K562 (cell line): ENCODE measurements around the gene TTC23L. TPM values are rescaled to one million over a fixed set of nuclear protein-coding genes. Genes with fewer than 3 reads are reported as not detected.

Experiments used
- BHLHE40 ChIP-seq: IDR thresholded peaks from 2 replicates; pipeline ENCODE4 v1.6.1; 2011; ENCODE audit warnings: low read length, improper control_type of control experiment
- CTCF ChIP-seq, 3 experiments: IDR thresholded peaks in 2 of 3; conservative IDR thresholded peaks in 1 of 3; 2 replicates each; pipeline ENCODE4 v1.5.1; 2011 to 2012; ENCODE audit warnings: low read length in 3 of 3, mild to moderate bottlenecking in 3 of 3, control low read depth in 2 of 3, improper control_type of control experiment in 1 of 3, inconsistent platforms in 1 of 3, low read depth in 1 of 3, mixed read lengths in 1 of 3, moderate library complexity in 1 of 3; ENCODE audit not compliant: insufficient read depth in 2 of 3
- ELF4 ChIP-seq: fragments of 450-650 bp; formaldehyde crosslinking; IDR thresholded peaks from 2 replicates; pipeline ENCODE4 v1.4.0; 2022; ENCODE audit warnings: missing genetic modification characterization
- ETS2 ChIP-seq: IDR thresholded peaks from 2 replicates; pipeline ENCODE4 v1.6.1; 2016; ENCODE audit warnings: borderline replicate concordance, missing genetic modification characterization, mild to moderate bottlenecking, moderate library complexity, missing compliant biosample characterization; ENCODE audit not compliant: poor library complexity, severe bottlenecking
- ETV5 ChIP-seq: sonication (generic); formaldehyde crosslinking; IDR thresholded peaks from 2 replicates; pipeline ENCODE4 v1.4.0; 2020; ENCODE audit warnings: low read depth, mild to moderate bottlenecking, missing genetic modification reagents
- FOS ChIP-seq: IDR thresholded peaks from 3 replicates; pipeline ENCODE4 v1.6.1; 2011; ENCODE audit not compliant: insufficient read length; ENCODE audit errors: extremely low read depth
- FOXJ3 ChIP-seq: sonication (generic); formaldehyde crosslinking; IDR thresholded peaks from 2 replicates; pipeline ENCODE4 v1.4.0; 2020; ENCODE audit warnings: mild to moderate bottlenecking, missing genetic modification reagents
- FOXK1 ChIP-seq: sonication (generic); formaldehyde crosslinking; IDR thresholded peaks from 2 replicates; pipeline ENCODE4 v1.8.0; 2022; ENCODE audit warnings: missing genetic modification reagents, mild to moderate bottlenecking, borderline replicate concordance
- FOXK2 ChIP-seq, 2 experiments: fragments of 450-650 bp; IDR thresholded peaks in 1 of 2; conservative IDR thresholded peaks in 1 of 2; 2 replicates each; pipeline ENCODE4 v1.6.1; 2016; ENCODE audit warnings: low read depth in 2 of 2, mild to moderate bottlenecking in 1 of 2
- FUS ChIP-seq: fragments of 200-400 bp; formaldehyde crosslinking; optimal IDR thresholded peaks from 2 replicates; pipeline ENCODE3; 2017; ENCODE audit warnings: low read depth, low read length
- NFIC ChIP-seq: fragments of 450-650 bp; IDR thresholded peaks from 2 replicates; pipeline ENCODE4 v1.6.1; 2017; ENCODE audit warnings: mild to moderate bottlenecking, inconsistent platforms
- SAFB2 ChIP-seq: fragments of 200-400 bp; formaldehyde crosslinking; IDR thresholded peaks from 2 replicates; pipeline ENCODE4 v1.6.1; 2018; ENCODE audit warnings: borderline replicate concordance, low read length, low read depth, moderate library complexity; ENCODE audit not compliant: severe bottlenecking
- U2AF2 ChIP-seq: fragments of 200-400 bp; formaldehyde crosslinking; optimal IDR thresholded peaks from 2 replicates; pipeline ENCODE3; 2017; ENCODE audit warnings: low read depth, mild to moderate bottlenecking, low read length
- XRCC4 ChIP-seq: IDR thresholded peaks from one replicate; pipeline ENCODE4 v1.6.1; 2011; ENCODE audit not compliant: insufficient read depth, insufficient read length; ENCODE audit errors: extremely low read depth
- ZNF12 ChIP-seq: sonication (generic); formaldehyde crosslinking; IDR thresholded peaks from 2 replicates; pipeline ENCODE4 v1.4.0; 2020; ENCODE audit warnings: mild to moderate bottlenecking, missing genetic modification reagents
- ZNF280A ChIP-seq: fragments of 450-650 bp; IDR thresholded peaks from 2 replicates; pipeline ENCODE4 v1.6.1; 2018; ENCODE audit warnings: mild to moderate bottlenecking, low read depth; ENCODE audit not compliant: partially characterized antibody
- polyA plus RNA-seq, 8 experiments: library from polyadenylated mRNA; depleted of rRNA in 4 of 8; stranded (reverse) in 5 of 8; unstranded in 3 of 8; fragments of >200 nt; fragmentation: Nextera tagmentation in 2 of 8; fragmentation: Illumina TruSeq in 1 of 8; extraction: Ambion mirVana in 2 of 8; extraction: Trizol in 1 of 8; gene quantifications; 2 replicates each; pipeline versions ENCODE4 v1.2.1 to v1.2.3, GENCODE V29; 2011 to 2014; ENCODE audit warnings: inconsistent platforms in 1 of 8, missing spikeins in 1 of 8
- total RNA-seq, 7 experiments: library from RNA; depleted of rRNA in 6 of 7; stranded (reverse); fragments of >200 nt in 6 of 7; fragmentation: Illumina TruSeq in 2 of 7; extraction: Trizol in 2 of 7; gene quantifications; 2 replicates each; pipeline versions ENCODE4 v1.2.1 to v1.2.3, GENCODE V29; 2011 to 2021; ENCODE audit warnings: low replicate concordance in 1 of 7
- TF ChIP-seq, protein P1 (sequence below): fragments of 250-450 bp; sonication (Bioruptor Pico); IDR thresholded peaks from 2 replicates; pipeline ENCODE4 v1.4.0; 2020
- TF ChIP-seq, protein P2 (sequence below), 2 experiments: fragments of 450-650 bp in 1 of 2; sonication (generic) in 1 of 2; formaldehyde crosslinking; conservative IDR thresholded peaks; 2 replicates each; pipeline versions ENCODE4 v1.4.0 to v1.8.1; 2020 to 2022; ENCODE audit warnings: mild to moderate bottlenecking in 1 of 2, missing genetic modification reagents in 1 of 2

The TTC23L gene
- total and polyA plus RNA-seq, 9 of the 15 experiments (the other 6 are each of a cell fraction or from before 2014, with no cell fraction given): 0.03 to 0.32 (median 0.14) TPM; not detected in 2

DNA sequence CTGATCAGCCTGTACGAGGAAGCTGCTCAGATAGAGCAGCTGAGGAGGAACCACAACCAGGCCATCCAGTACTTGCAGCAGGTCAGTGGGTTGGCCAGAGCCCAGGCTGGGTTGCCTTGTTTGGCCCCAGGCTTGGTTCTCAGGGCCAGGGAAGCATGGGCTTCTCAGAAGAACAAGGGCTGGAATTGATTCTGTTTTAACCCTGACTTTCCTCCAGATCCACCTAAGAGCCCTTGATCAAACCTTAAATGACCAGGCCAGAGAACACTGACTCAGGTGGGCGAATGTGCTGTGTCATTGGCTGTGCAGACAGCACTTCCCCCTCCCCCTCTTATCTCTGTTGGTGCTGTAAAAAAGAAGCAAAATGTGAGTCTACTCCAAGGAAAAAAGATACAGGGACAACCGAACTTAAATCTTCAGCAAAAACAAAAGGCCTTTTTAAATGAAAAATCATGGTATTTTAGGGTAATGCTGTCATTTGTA, 28.1 kb downstream of the TTC23L start (continued):
- no peak for TF ChIP-seq FOS
- no peak for TF ChIP-seq ETV5 (CRISPR knock-in tag)
- TF ChIP-seq, protein P1, sequence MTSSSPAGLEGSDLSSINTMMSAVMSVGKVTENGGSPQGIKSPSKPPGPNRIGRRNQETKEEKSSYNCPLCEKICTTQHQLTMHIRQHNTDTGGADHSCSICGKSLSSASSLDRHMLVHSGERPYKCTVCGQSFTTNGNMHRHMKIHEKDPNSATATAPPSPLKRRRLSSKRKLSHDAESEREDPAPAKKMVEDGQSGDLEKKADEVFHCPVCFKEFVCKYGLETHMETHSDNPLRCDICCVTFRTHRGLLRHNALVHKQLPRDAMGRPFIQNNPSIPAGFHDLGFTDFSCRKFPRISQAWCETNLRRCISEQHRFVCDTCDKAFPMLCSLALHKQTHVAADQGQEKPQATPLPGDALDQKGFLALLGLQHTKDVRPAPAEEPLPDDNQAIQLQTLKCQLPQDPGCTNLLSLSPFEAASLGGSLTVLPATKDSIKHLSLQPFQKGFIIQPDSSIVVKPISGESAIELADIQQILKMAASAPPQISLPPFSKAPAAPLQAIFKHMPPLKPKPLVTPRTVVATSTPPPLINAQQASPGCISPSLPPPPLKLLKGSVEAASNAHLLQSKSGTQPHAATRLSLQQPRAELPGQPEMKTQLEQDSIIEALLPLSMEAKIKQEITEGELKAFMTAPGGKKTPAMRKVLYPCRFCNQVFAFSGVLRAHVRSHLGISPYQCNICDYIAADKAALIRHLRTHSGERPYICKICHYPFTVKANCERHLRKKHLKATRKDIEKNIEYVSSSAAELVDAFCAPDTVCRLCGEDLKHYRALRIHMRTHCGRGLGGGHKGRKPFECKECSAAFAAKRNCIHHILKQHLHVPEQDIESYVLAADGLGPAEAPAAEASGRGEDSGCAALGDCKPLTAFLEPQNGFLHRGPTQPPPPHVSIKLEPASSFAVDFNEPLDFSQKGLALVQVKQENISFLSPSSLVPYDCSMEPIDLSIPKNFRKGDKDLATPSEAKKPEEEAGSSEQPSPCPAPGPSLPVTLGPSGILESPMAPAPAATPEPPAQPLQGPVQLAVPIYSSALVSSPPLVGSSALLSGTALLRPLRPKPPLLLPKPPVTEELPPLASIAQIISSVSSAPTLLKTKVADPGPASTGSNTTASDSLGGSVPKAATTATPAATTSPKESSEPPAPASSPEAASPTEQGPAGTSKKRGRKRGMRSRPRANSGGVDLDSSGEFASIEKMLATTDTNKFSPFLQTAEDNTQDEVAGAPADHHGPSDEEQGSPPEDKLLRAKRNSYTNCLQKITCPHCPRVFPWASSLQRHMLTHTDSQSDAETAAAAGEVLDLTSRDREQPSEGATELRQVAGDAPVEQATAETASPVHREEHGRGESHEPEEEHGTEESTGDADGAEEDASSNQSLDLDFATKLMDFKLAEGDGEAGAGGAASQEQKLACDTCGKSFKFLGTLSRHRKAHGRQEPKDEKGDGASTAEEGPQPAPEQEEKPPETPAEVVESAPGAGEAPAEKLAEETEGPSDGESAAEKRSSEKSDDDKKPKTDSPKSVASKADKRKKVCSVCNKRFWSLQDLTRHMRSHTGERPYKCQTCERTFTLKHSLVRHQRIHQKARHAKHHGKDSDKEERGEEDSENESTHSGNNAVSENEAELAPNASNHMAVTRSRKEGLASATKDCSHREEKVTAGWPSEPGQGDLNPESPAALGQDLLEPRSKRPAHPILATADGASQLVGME (CRISPR knock-in tag): no peak
- TF ChIP-seq SAFB2: no peak
- TF ChIP-seq, protein P2, sequence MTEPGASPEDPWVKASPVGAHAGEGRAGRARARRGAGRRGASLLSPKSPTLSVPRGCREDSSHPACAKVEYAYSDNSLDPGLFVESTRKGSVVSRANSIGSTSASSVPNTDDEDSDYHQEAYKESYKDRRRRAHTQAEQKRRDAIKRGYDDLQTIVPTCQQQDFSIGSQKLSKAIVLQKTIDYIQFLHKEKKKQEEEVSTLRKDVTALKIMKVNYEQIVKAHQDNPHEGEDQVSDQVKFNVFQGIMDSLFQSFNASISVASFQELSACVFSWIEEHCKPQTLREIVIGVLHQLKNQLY (CRISPR knock-in tag; conservative IDR thresholded peaks at IDR 0.05): no peak
- peak; percentile 57; the same call in 1 of the 2 replicates for TF ChIP-seq NFIC
- TF ChIP-seq ETS2 (tag): no peak
- TF ChIP-seq FUS: no peak
- no peak for TF ChIP-seq ZNF280A
- TF ChIP-seq XRCC4: no peak
- TF ChIP-seq ELF4 (CRISPR knock-in tag): peak; percentile 78; the same call in 1 of the 2 replicates
- 0 out of 2 replicates have a peak, but pooled peaks have one; percentile 32 for TF ChIP-seq BHLHE40
- TF ChIP-seq ZNF12: no peak
- TF ChIP-seq CTCF (IDR thresholded peaks at IDR 0.05 in 2 of 3, conservative IDR thresholded peaks at IDR 0.05 in 1 of 3; ENCODE audit: insufficient read depth in 2 of 3, low read depth in 1 of 3, low read length in 3 of 3): 0 out of 6 replicates have a peak, but pooled peaks of 1 of the 3 experiments have one; percentile 0
- no peak for TF ChIP-seq U2AF2
- no peak for TF ChIP-seq FOXK1
- peak; percentile 30 to 39; a peak in 1 of 4 replicates for TF ChIP-seq FOXK2 (conservative IDR thresholded peaks at IDR 0.05 in 1 of 2, IDR thresholded peaks at IDR 0.05 in 1 of 2; ENCODE audit: low read depth in 2 of 2)
- TF ChIP-seq FOXJ3 (CRISPR knock-in tag): no peak
